ENCODE data around the gene MYH6. TPM values are rescaled to one million over a fixed set of nuclear protein-coding genes. Genes with fewer than 3 reads are reported as not detected.

Gene MYH6
- total and polyA plus RNA-seq, 7 donors, result 1.5 to 4.9 (median 3.0) TPM; not detected in 4

DNA sequence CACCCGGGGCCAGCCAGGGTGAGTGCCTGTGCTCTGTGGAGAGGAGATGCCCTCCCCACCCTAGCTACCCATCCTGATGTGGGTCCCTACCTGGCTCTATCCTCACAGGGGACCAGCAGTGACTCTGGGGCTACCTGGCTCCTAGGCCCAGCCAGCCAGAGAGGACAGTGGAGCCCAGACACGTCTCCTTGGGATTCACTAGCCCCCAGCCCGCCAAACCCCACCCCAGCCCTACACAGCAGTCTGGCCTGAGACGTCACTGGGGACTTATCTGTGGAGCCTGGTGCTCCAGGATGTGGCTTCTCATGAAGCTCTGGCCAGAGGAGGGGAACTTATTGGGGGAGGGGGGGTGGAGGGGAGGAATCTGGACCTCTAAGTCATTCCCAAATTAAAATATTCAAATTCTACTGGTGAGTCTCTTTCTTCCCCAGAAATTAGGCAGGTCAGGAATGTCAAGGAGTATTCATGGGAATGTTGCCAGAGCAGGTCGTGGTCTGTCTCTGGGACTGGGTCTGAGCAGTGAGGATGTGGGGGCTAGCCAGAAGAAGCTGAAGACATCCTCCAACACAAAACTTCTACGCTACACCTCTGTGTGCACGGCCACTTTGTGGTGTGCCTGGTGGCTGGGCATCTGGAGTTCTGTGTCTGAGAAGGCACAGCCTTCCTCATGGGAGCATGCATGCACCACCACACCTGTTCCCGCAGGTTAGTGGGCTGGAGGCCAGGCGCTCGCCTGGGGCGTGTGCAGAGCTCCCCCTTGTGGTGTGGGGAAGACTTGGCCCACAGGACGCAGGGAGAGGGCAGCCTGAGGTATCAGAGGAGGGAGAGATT is 28.5 kb downstream of the MYH6 start:
- WGBS, 2 donors, result 34 to 40% methylated on average over 12 of the region's 12 CpGs
- DNase-seq, result no peak
- Histone ChIP-seq H3K9me3 (no peaks in the 10 kb centered on the region), H3K27ac (no peak overlapping the region), H3K27me3 (no peaks in the 10 kb centered on the region), H3K4me1 (no peaks in the 10 kb centered on the region), H3K36me3 (no peaks in the 10 kb centered on the region), H3K4me3 (no peak overlapping the region)
- intact Hi-C loops (cut with DNase I), result loop anchor here (1.0 to 5.0 kb wide), 2 partner anchors 51 to 112 kb away; no protein-coding TSS in a partner anchor
- TF ChIP-seq EP300 (IDR thresholded peaks at IDR 0.05) (no peak), POLR2AphosphoS5 (IDR thresholded peaks at IDR 0.05) (peak in 2 of 4 donors; percentile 44 to 51), POLR2A (IDR thresholded peaks at IDR 0.05) (no peak)
- TF ChIP-seq, protein P1, sequence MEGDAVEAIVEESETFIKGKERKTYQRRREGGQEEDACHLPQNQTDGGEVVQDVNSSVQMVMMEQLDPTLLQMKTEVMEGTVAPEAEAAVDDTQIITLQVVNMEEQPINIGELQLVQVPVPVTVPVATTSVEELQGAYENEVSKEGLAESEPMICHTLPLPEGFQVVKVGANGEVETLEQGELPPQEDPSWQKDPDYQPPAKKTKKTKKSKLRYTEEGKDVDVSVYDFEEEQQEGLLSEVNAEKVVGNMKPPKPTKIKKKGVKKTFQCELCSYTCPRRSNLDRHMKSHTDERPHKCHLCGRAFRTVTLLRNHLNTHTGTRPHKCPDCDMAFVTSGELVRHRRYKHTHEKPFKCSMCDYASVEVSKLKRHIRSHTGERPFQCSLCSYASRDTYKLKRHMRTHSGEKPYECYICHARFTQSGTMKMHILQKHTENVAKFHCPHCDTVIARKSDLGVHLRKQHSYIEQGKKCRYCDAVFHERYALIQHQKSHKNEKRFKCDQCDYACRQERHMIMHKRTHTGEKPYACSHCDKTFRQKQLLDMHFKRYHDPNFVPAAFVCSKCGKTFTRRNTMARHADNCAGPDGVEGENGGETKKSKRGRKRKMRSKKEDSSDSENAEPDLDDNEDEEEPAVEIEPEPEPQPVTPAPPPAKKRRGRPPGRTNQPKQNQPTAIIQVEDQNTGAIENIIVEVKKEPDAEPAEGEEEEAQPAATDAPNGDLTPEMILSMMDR (IDR thresholded peaks at IDR 0.05), result peak; percentile 86 to 93 (median 91)

DNA sequence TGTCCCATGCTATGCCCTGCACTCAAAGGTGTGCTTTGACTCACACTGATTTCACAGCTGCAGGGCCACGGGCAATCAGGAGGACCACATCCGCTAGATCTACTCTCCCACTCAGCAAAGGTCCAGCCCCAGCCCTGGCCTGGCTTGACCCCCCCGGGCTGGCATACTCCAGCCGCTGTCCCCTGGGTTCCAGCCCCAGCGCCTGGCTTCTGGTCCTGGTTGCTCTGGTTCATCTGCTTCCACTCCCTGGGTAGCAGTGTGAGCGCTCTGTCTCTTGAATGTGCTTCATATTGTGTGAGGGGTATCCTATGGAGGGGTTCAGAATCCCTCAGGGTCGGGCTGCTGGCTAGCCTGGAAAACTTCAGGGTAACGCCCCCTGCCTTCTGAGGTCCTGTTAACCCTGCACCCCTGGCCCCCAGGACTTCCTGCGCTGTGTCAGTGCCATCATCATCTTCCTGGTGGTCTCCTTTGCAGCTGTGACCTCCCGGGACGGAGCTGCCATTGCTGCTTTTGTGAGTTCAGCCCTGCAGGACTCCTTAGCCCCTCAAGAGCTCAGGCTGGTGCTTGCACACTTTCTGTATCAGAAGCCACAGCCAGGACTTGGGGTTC is 29.4 kb downstream of the MYH6 start:
- Histone ChIP-seq H3K36me3 (no peaks in the 10 kb centered on the region), H3K4me3 (no peak overlapping the region), H3K27ac (no peak overlapping the region), H3K4me1 (no peaks in the 10 kb centered on the region), H3K27me3 (no peaks in the 10 kb centered on the region), H3K9me3 (no peaks in the 10 kb centered on the region)
- intact Hi-C loops (cut with DNase I), result no loop called here
- DNase-seq, result no peak
- WGBS, 2 donors, result 81 to 88% methylated on average over 11 of the region's 11 CpGs
- TF ChIP-seq, protein P1 (IDR thresholded peaks at IDR 0.05), result no peak
- TF ChIP-seq EP300 (IDR thresholded peaks at IDR 0.05) (no peak), POLR2A (IDR thresholded peaks at IDR 0.05) (no peak), POLR2AphosphoS5 (IDR thresholded peaks at IDR 0.05) (no peak)

- no peaks in the 10 kb centered on the region for H3K36me3 ChIP-seq
- no peaks in the 10 kb centered on the region for H3K4me1 ChIP-seq
- peak overlapping the region in 2 of 4 donors; percentile 10 to 29 for H3K4me3 ChIP-seq
- intact Hi-C loops (cut with DNase I), result no loop called here
- DNase-seq, result no peak
- 88% methylated on average over 14 of the region's 14 CpGs for WGBS, 2 donors
- H3K9me3 ChIP-seq, result no peaks in the 10 kb centered on the region
- no peak for TF ChIP-seq POLR2AphosphoS5 (IDR thresholded peaks at IDR 0.05)
- TF ChIP-seq POLR2A (IDR thresholded peaks at IDR 0.05), result no peak
- no peak for TF ChIP-seq EP300 (IDR thresholded peaks at IDR 0.05)
- TF ChIP-seq, protein P1 (IDR thresholded peaks at IDR 0.05), result no peak
- no peaks in the 10 kb centered on the region for H3K27me3 ChIP-seq
- peak overlapping the region in 3 of 4 donors; percentile 25 to 63 (median 34) for H3K27ac ChIP-seq
Observed at GRCh38 chr14:23377573-23378563, 30.2 kb downstream of the MYH6 start.

DNA sequence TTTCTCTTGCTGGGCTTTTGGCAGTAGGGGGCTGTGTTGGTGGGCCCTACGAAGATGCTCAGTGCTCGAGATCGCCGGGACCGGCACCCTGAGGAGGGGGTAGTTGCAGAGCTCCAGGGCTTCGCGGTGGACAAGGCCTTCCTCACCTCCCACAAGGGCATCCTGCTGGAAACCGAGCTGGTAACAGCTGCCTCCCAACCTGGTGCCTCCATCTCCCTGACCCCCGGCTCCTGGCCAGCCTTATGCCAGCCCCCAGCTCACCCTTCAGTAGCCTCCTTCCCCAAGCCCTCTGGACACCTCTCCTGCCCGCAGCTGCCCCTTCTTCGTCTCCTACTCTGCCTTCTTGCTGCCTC is 30.9 kb downstream of the MYH6 start:
- 72 to 81% methylated on average over 11 of the region's 11 CpGs for WGBS, 2 donors
- no peaks in the 10 kb centered on the region for H3K36me3 ChIP-seq
- H3K27ac ChIP-seq, result peak overlapping the region; percentile 25 to 63 (median 36)
- intact Hi-C loops (cut with DNase I), result no loop called here
- TF ChIP-seq, protein P1 (IDR thresholded peaks at IDR 0.05), result no peak
- TF ChIP-seq POLR2AphosphoS5 (IDR thresholded peaks at IDR 0.05), result no peak
- no peaks in the 10 kb centered on the region for H3K4me1 ChIP-seq
- H3K4me3 ChIP-seq, result peak overlapping the region in 3 of 4 donors; percentile 10 to 29 (median 13)
- no peaks in the 10 kb centered on the region for H3K27me3 ChIP-seq
- DNase-seq, result no peak
- no peaks in the 10 kb centered on the region for H3K9me3 ChIP-seq

All from sigmoid colon (tissue), 7 donors.